Activated naive CD4-positive, alpha-beta T cell treated with Interleukin-2 at 50 U/mL for 16 hours (primary cell): ENCODE measurements around the gene MAMDC4.
"Not testable (repeated sequence)": the region's sequence is repeated elsewhere in the genome, so short reads cannot be mapped to it uniquely, and the experiment has no call there.

ENCODE experiments used
- DNase-seq: peaks from one replicate; pipeline ENCODE4 v3.0.0-alpha.2; 2020

MAMDC4 gene

GRCh38 chr9:136839229-136840139, 12.7 kb upstream of the MAMDC4 start:
- no peak for DNase-seq

GRCh38 chr9:136840140-136840876, 11.8 kb upstream of the MAMDC4 start:
- no peak for DNase-seq

GRCh38 chr9:136840877-136841645, 11.1 kb upstream of the MAMDC4 start:
- DNase-seq, result no peak

- not testable (repeated sequence) for DNase-seq
Measured at GRCh38 chr9:136841646-136842379, 10.3 kb upstream of the MAMDC4 start.

- peak; percentile 84 for DNase-seq
Measured at GRCh38 chr9:136842380-136842948, 9.7 kb upstream of the MAMDC4 start, which contains the start of gene AJM1. Gene AJM1 (plus strand): TSS chr9:136842478. CDS start chr9:136844415, 1,937 bp downstream.

GRCh38 chr9:136843159-136843800, 8.9 kb upstream of the MAMDC4 start:
- not testable (repeated sequence) for DNase-seq

GRCh38 chr9:136843801-136844740, 8.1 kb upstream of the MAMDC4 start:
- peak; percentile 71 for DNase-seq

- DNase-seq, result no peak
Measured at GRCh38 chr9:136844761-136845464, 7.2 kb upstream of the MAMDC4 start.

- no peak for DNase-seq
Measured at GRCh38 chr9:136845465-136846260, 6.5 kb upstream of the MAMDC4 start.

- DNase-seq, result no peak
Measured at GRCh38 chr9:136846376-136847087, 5.6 kb upstream of the MAMDC4 start.

GRCh38 chr9:136847088-136847825, 4.9 kb upstream of the MAMDC4 start:
- no peak for DNase-seq

GRCh38 chr9:136847826-136848392, 4.2 kb upstream of the MAMDC4 start:
- peak; percentile 83 for DNase-seq

GRCh38 chr9:136848393-136849037, 3.6 kb upstream of the MAMDC4 start:
- peak; percentile 47 for DNase-seq

GRCh38 chr9:136849038-136849959, 2.8 kb upstream of the MAMDC4 start, which contains the start of gene PHPT1:
Gene PHPT1 (plus strand): TSS chr9:136849409. CDS start chr9:136849431, 22 bp downstream.
- peak; percentile 97 for DNase-seq
